SK-N-MC (cell line): Measurements from ENCODE around the gene INTS6.

Experiments
- DNase-seq: peaks from one replicate; pipeline ENCODE4 v3.0.0-alpha.2; 2011; ENCODE audit warnings: low read depth, low spot score
- H3K27ac ChIP-seq: fragments of 200-600 bp; sonication (generic); 2 replicates; pipeline ENCODE4 v1.5.1; 2016; ENCODE audit warnings: mixed run types
- H3K36me3 ChIP-seq: fragments of 200-600 bp; sonication (generic); 2 replicates; pipeline ENCODE4 v1.6.1; 2017; ENCODE audit warnings: antibody characterized with exemption, low read length, mixed read lengths; ENCODE audit not compliant: insufficient read depth
- H3K4me3 ChIP-seq: fragments of 200-600 bp; sonication (generic); 2 replicates; pipeline ENCODE4 v1.5.1; 2016
- H3K9ac ChIP-seq: fragments of 200-600 bp; sonication (generic); 2 replicates; pipeline ENCODE4 v1.8.0; 2017; ENCODE audit warnings: mixed run types, mixed read lengths; ENCODE audit not compliant: insufficient read length
- H3K9me3 ChIP-seq: fragments of 200-600 bp; sonication (generic); 2 replicates; pipeline ENCODE4 v1.6.1; 2017; ENCODE audit warnings: low read depth, mild to moderate bottlenecking, antibody characterized with exemption, low read length, moderate library complexity, mixed read lengths
- EZH2 ChIP-seq: fragments of 200-600 bp; sonication (generic); IDR thresholded peaks from one replicate; pipeline ENCODE4 v1.6.1; 2017; ENCODE audit warnings: antibody characterized with exemption
- FOXP2 ChIP-seq: optimal IDR thresholded peaks from 2 replicates; pipeline ENCODE3; 2011; ENCODE audit warnings: mild to moderate bottlenecking, moderate library complexity; ENCODE audit not compliant: insufficient read depth; ENCODE audit errors: extremely low read length, control extremely low read depth
- POLR2AphosphoS5 ChIP-seq: IDR thresholded peaks from 2 replicates; pipeline ENCODE4 v1.6.1; 2012; ENCODE audit warnings: mild to moderate bottlenecking, low read depth, low read length, borderline replicate concordance

INTS6 gene

GRCh38 chr13:51467730-51468129, 14.9 kb upstream of the INTS6 start:
- TF ChIP-seq EZH2 (no peak), FOXP2 (no peak), POLR2AphosphoS5 (no peak)
- H3K9me3 ChIP-seq, result no peaks in the 10 kb centered on the region
- H3K9ac ChIP-seq, result no peak overlapping the region
- no peak for DNase-seq
- no peak overlapping the region for H3K27ac ChIP-seq
- H3K4me3 ChIP-seq, result no peak overlapping the region
- no peaks in the 10 kb centered on the region for H3K36me3 ChIP-seq

GRCh38 chr13:51465124-51465523, 12.3 kb upstream of the INTS6 start:
- Histone ChIP-seq H3K36me3 (no peaks in the 10 kb centered on the region), H3K27ac (no peak overlapping the region), H3K9ac (no peak overlapping the region), H3K4me3 (no peak overlapping the region), H3K9me3 (no peaks in the 10 kb centered on the region)
- TF ChIP-seq EZH2 (no peak), POLR2AphosphoS5 (no peak), FOXP2 (no peak)
- DNase-seq, result no peak

- TF ChIP-seq EZH2 (no peak), POLR2AphosphoS5 (no peak), FOXP2 (no peak)
- no peak overlapping the region for H3K4me3 ChIP-seq
- no peak for DNase-seq
- peaks cover 19% of the 10 kb centered on the region for H3K36me3 ChIP-seq
- no peaks in the 10 kb centered on the region for H3K9me3 ChIP-seq
- no peak overlapping the region for H3K27ac ChIP-seq
- H3K9ac ChIP-seq, result no peak overlapping the region
Measured at GRCh38 chr13:51457086-51457815, 4.4 kb upstream of the INTS6 start.

DNA sequence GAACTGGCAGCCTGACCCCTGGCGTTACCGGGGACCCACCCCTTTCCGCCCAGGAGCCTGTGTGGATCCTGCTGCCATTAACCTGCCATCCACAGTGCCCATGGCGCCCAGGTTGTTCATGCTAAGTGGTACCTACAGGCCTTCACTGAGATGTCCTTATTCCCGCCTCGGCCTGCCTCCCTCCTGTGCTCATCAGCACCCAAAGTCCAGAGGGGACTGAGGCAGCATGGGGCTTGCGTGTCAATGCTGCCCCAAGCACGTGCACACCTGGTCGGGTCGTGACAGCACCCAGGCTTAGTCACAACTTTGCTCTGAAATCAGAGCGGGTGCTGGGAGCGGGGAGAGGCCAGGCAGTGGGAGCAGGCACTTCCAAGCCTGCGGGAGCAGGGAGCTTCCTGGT, 3.7 kb upstream of the INTS6 start:
- Histone ChIP-seq H3K36me3 (peaks cover 19% of the 10 kb centered on the region), H3K9ac (no peak overlapping the region), H3K9me3 (no peaks in the 10 kb centered on the region), H3K27ac (no peak overlapping the region), H3K4me3 (no peak overlapping the region)
- TF ChIP-seq POLR2AphosphoS5, result no peak
- no peak for TF ChIP-seq FOXP2
- no peak for TF ChIP-seq EZH2
- DNase-seq, result no peak

DNA sequence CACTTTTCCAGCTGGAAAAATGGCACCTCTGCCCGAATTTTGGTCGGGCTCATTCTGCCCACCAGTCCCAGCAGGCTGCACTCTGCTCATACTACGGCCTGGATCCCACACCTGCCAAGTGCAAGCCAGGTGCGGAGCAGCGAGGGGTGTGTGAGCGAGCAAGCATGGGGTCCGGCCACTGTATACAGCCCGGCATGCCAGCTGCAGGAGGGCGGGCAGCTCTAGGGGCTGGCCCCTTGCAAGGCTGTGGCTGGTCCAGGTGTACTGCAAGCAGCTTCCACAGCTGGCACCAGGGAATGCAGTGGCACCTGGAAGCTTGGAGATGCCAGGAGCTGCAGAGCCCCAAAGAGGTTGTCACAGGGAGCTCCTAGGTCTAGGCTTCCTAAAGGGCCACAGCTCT, 2.7 kb upstream of the INTS6 start:
- no peak for TF ChIP-seq EZH2
- no peak for TF ChIP-seq POLR2AphosphoS5
- TF ChIP-seq FOXP2, result no peak
- H3K27ac ChIP-seq, result no peak overlapping the region
- H3K9ac ChIP-seq, result no peak overlapping the region
- no peak for DNase-seq
- no peak overlapping the region for H3K4me3 ChIP-seq
- H3K36me3 ChIP-seq, result peaks cover 28% of the 10 kb centered on the region
- no peaks in the 10 kb centered on the region for H3K9me3 ChIP-seq

DNA sequence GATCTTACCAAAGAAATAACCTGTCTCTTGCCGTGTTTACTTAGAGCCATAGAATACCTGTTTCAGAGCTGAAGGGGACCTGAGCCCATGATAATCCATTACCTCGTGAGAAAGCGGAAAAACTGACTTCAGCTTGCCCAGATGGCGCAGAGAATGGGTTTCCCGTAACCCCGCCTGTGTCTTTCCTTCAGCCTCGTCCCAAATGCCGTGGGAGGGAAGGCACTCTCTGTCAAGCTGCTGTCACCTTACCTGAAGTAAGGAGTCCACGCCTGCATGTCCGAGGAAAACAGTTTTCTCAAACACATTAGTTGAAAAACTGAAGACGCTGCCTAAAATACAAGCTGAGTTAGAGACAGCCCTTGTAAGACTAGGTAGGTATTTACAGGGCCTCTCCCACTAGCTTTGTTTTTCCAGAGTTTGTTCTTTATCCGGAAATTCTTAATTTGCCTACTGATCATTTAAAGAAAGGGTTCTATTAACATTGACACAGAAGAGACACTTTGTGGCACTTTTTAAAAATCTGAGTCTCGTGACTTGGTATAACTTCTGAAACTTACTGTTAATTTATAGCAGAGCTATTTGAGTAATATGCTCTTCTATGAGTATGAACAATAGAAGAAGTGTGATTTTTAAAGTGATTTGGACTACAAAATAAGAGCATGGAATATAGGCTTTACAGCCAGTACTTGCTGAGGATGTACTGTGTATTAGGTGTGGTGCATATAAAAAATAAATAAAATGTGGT, 1.3 kb upstream of the INTS6 start:
- Histone ChIP-seq H3K27ac (peak overlapping the region; percentile 88), H3K36me3 (peaks cover 42% of the 10 kb centered on the region), H3K4me3 (peak overlapping the region; percentile 94), H3K9me3 (no peaks in the 10 kb centered on the region), H3K9ac (peak overlapping the region; percentile 96)
- no peak for DNase-seq
- no peak for TF ChIP-seq FOXP2
- no peak; the same call in 1 of the 2 replicates for TF ChIP-seq POLR2AphosphoS5
- no peak for TF ChIP-seq EZH2

GRCh38 chr13:51453207-51453958, 547 bp upstream of the INTS6 start:
- Histone ChIP-seq H3K9me3 (no peaks in the 10 kb centered on the region), H3K27ac (peak overlapping the region; percentile 88), H3K4me3 (peak overlapping the region; percentile 94), H3K9ac (peak overlapping the region; percentile 96), H3K36me3 (peaks cover 48% of the 10 kb centered on the region)
- DNase-seq, result no peak
- no peak for TF ChIP-seq FOXP2
- TF ChIP-seq EZH2, result no peak
- no peak; the same call in 1 of the 2 replicates for TF ChIP-seq POLR2AphosphoS5
